Mucosa of stomach (tissue), 1 donor: ENCODE measurements around the gene ANGPTL5.
"Not testable (repeated sequence)": the region's sequence is repeated elsewhere in the genome, so short reads cannot be mapped to it uniquely, and the experiment has no call there.

ENCODE experiments used
- H3K27me3 ChIP-seq: one replicate; pipeline ENCODE4 v1.7.0; 2013; ENCODE audit warnings: mild to moderate bottlenecking, low read length; ENCODE audit not compliant: control insufficient read depth, insufficient read depth
- H3K36me3 ChIP-seq: one replicate; pipeline ENCODE4 v1.7.0; 2013; ENCODE audit warnings: low read length; ENCODE audit not compliant: control insufficient read depth, insufficient read depth
- H3K4me1 ChIP-seq: one replicate; pipeline ENCODE4 v1.7.0; 2013; ENCODE audit warnings: mild to moderate bottlenecking, low read length; ENCODE audit not compliant: control insufficient read depth, insufficient read depth
- H3K4me3 ChIP-seq: one replicate; pipeline ENCODE4 v1.7.0; 2013; ENCODE audit warnings: low read length
- H3K9ac ChIP-seq: one replicate; pipeline ENCODE4 v1.7.0; 2013; ENCODE audit warnings: mild to moderate bottlenecking, low read length, moderate library complexity
- H3K9me3 ChIP-seq: one replicate; pipeline ENCODE4 v1.7.0; 2013; ENCODE audit warnings: mild to moderate bottlenecking, low read length, moderate library complexity; ENCODE audit not compliant: control insufficient read depth
- donor health status: Pancreatic carcinoma.

The ANGPTL5 gene

DNA sequence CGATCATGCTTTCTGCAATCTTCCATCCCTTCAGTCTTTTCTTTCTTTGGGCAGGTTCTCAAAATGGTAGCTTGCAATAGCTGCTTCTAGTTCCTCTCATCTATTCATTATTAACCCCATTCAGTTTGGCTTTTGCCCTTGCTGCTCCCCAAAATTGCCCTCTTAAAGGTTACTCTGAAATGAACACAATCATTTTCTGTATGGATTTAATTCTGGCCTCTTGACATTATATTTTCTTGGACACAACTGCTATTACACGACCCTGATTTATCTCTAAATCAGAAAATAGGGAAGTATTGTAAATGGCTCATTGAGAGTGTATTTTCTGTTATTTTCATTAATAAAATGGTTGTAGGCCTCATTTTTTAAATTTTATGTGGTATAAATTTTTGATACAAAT, at the start of gene ANGPTL5:
TSS of gene ANGPTL5 (minus strand) at position 101 of the 400 bp plus-strand sequence. CDS start 8,613 bp downstream, outside the sequence.
- peak within 1 kb of the TSS; percentile 56 for H3K4me3 ChIP-seq

DNA sequence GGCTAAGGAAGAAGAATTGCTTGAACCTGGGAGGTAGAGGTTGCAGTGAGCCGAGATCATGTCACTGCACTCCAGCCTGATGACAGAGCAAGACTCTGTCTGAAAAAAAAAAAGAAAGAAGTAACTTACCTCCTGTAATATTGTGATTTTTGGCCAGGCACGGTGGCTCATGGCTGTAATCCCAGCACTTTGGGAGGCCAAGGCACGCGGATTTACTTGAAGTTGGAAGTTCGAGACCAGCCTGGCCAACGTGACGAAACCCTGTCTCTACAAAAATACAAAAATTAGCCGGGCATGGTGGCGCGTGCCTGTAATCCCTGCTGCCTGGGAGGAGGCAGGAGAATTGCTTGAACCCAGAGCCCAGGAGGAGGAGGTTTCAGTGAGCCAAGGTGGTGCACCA, 47.9 kb upstream of the ANGPTL5 start:
- not testable (repeated sequence) for H3K27me3 ChIP-seq, H3K9ac ChIP-seq, H3K4me1 ChIP-seq, H3K9me3 ChIP-seq, H3K36me3 ChIP-seq, H3K4me3 ChIP-seq

More for the DNA sequence above, at the start of gene ANGPTL5:
- Histone ChIP-seq H3K27me3 (no peaks in the 10 kb centered on the region), H3K36me3 (no peaks in the 10 kb centered on the region), H3K9ac (peak within 1 kb of the TSS; percentile 68), H3K9me3 (no peaks in the 10 kb centered on the region), H3K4me1 (peaks cover 4% of the 10 kb centered on the region)

DNA sequence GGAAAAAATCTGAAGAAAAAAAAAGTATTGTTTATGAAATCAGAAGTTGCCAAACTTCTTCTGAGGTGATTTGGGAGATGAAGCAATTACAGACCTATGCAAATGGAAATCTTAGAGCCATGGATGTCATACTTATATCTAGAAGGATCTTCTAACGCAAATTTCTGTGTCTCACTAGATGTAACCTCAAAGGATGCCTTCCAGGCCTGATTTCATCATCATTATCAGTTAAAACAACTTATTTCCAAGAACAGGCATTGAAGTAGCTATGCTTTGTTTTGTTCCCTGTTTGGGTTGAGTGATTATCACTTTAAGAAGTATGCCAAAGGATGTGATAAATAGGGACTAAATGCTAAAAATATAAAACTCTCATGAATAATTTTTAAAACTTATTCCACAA, 43.9 kb upstream of the ANGPTL5 start:
- H3K4me1 ChIP-seq = no peaks in the 10 kb centered on the region
- H3K36me3 ChIP-seq = no peaks in the 10 kb centered on the region
- H3K4me3 ChIP-seq = no peak overlapping the region
- no peaks in the 10 kb centered on the region for H3K27me3 ChIP-seq
- no peaks in the 10 kb centered on the region for H3K9me3 ChIP-seq
- no peak overlapping the region for H3K9ac ChIP-seq

DNA sequence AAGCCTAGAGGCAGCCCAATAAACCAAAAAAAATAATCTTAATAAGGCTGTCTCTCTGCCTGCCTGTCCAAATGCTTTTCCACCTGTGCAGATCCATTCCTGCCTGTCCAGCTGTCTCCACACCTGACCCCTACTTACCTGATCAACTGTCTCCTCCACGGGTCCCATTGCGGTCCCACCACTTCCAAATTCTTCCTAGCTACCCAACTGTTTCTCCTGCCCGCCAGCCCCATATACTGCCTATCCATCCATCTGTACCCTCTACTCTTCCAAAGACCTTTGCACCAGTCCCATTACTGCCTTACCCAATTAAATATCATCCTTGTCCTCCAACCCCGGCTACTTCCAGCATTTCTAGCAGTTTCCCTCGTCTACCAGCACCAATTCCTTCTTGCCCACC, 39.4 kb upstream of the ANGPTL5 start:
- H3K4me1 ChIP-seq = no peaks in the 10 kb centered on the region
- no peak overlapping the region for H3K9ac ChIP-seq

DNA sequence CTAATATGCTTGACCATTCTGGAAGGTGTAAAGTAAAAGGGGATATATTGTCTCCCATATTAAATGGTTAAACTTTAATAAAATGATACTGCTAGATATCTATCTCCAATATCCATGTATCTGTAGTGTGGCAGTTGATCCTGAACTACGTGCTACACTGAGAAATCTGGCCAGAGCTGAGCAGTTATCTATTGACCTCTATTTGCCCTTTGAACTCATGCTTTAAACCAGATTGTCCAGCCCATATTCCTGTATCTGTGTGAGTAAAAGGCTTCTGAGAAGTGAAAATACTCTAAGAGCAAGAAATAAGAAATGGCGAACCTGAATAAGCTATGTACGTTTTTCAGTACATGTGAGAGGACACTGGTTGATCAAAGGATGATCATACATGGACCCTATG, 39.0 kb upstream of the ANGPTL5 start:
- Histone ChIP-seq H3K9ac (no peak overlapping the region), H3K9me3 (no peaks in the 10 kb centered on the region), H3K36me3 (no peaks in the 10 kb centered on the region), H3K4me3 (no peak overlapping the region), H3K27me3 (no peaks in the 10 kb centered on the region), H3K4me1 (no peaks in the 10 kb centered on the region)

More for the DNA sequence above, 39.4 kb upstream of the ANGPTL5 start:
- H3K9me3 ChIP-seq = no peaks in the 10 kb centered on the region
- no peak overlapping the region for H3K4me3 ChIP-seq
- H3K27me3 ChIP-seq = no peaks in the 10 kb centered on the region
- no peaks in the 10 kb centered on the region for H3K36me3 ChIP-seq

DNA sequence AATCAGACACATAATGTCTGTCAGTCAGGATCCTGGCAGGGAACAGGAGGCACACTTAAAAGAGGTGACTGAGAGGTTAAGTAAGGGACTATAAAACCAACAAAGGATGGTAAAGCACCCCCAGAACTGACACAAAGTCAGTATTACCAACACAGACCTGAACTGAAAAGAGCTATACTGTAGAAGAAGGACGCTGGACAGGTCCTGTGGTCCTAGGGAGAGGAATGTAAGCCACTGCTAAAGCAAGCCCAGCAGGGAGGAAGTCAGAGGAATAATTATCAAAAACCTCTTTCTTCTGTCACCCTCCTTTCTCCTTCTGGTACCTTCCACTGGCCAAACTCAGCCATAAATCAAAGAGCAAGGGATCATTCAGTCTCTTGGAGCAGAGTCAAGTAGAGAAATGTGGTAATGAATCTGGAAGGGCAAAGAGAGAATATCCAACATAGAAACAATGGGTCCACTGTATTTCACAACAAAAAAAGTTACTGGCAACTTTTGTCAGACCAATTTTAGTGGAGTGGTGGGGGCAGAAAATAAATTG, 33.4 kb upstream of the ANGPTL5 start:
- H3K9me3 ChIP-seq = no peaks in the 10 kb centered on the region
- H3K4me3 ChIP-seq = no peak overlapping the region
- H3K36me3 ChIP-seq = no peaks in the 10 kb centered on the region
- no peaks in the 10 kb centered on the region for H3K27me3 ChIP-seq
- H3K4me1 ChIP-seq = no peaks in the 10 kb centered on the region
- no peak overlapping the region for H3K9ac ChIP-seq

DNA sequence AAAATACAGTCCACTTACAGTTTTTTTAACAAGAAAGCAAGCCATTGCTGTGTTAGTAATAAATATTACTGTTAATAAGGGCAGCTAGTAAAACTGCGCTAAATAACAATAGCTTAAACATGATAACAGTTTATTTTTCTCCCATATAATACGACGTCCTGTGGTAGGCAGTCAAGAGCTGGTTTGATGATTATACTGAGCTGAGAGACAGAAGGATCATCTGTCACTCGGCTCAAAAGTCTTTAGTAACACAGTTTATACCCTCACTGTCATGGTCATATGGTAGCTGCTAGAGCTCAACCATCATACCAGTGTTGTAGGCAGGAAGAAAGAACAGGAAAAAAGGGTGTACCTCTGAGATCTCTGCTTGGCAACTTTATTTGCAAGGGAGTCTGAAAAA, 29.1 kb upstream of the ANGPTL5 start:
- no peak overlapping the region for H3K9ac ChIP-seq
- no peaks in the 10 kb centered on the region for H3K27me3 ChIP-seq
- H3K4me1 ChIP-seq = no peaks in the 10 kb centered on the region
- H3K36me3 ChIP-seq = no peaks in the 10 kb centered on the region
- no peak overlapping the region for H3K4me3 ChIP-seq
- H3K9me3 ChIP-seq = no peaks in the 10 kb centered on the region

DNA sequence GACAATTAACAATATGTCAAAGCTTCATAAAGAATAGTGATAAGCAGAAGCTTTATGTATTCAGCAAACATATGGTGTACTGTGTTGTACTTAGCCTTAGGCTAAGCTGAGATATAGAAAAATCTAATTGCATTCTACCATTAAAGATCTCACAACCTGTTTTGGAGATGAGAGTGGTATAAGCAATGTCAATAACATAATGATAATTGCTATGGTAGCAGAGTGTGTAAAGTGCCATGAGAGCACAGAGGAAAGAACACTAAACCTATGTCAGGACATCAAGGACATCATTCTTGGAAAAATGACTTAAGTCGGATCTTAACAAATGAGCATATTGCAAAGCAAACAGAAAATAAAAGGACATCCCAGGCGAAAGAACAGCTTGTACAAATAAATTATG, 28.6 kb upstream of the ANGPTL5 start:
- Histone ChIP-seq H3K9ac (no peak overlapping the region), H3K9me3 (no peaks in the 10 kb centered on the region), H3K4me1 (no peaks in the 10 kb centered on the region), H3K4me3 (no peak overlapping the region), H3K27me3 (no peaks in the 10 kb centered on the region), H3K36me3 (no peaks in the 10 kb centered on the region)

DNA sequence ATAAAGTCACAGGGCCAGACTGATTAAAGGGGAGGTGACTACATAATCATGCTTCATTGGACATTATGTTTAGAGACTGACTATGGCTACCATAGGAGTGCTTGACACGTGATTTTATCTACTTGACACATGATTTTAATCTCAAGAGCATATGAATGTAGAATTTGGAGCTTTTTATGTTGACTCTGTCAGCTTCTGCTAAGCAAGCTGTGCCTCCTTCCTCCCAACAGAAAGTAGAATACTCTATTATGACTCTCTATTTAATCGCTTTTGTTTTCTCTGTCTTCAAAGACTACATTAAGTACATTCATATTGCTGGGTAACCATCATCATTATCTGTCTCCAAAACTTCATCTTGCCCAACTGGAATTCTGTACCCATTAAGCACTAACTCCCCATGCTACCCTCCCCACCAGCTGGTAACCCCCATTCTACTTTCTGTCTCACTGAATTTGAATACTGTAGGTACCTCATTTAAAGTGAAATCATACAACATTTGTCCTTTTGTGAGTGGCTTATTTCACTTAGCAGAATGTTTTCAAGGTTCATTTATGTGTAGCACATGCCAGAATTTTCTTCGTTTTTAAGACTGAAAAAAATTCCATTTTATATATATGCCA, 24.7 kb upstream of the ANGPTL5 start:
- Histone ChIP-seq H3K4me3 (no peak overlapping the region), H3K27me3 (no peaks in the 10 kb centered on the region), H3K4me1 (no peaks in the 10 kb centered on the region), H3K36me3 (no peaks in the 10 kb centered on the region), H3K9ac (no peak overlapping the region), H3K9me3 (no peaks in the 10 kb centered on the region)

DNA sequence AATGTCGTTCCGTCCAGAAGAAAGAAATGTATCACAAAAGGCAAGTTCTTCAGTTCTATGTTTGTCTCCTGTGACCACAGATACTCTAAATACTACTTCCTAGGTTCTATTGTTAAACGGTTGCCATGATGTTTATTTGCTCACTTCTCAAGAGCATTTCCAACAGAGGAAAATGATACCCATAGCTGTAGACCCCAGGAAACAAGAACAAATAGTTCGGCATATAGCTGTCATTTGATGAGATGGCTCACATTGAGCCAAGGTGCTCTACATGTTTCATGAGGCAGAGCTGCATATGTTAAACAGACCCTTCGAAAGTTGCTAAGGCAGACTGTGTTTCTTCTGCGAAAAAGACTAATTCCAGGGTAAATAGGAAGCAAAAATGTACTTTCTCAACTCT, 15.4 kb upstream of the ANGPTL5 start:
- Histone ChIP-seq H3K9ac (no peak overlapping the region), H3K9me3 (no peaks in the 10 kb centered on the region), H3K27me3 (no peaks in the 10 kb centered on the region), H3K36me3 (no peaks in the 10 kb centered on the region), H3K4me1 (no peaks in the 10 kb centered on the region), H3K4me3 (no peak overlapping the region)

DNA sequence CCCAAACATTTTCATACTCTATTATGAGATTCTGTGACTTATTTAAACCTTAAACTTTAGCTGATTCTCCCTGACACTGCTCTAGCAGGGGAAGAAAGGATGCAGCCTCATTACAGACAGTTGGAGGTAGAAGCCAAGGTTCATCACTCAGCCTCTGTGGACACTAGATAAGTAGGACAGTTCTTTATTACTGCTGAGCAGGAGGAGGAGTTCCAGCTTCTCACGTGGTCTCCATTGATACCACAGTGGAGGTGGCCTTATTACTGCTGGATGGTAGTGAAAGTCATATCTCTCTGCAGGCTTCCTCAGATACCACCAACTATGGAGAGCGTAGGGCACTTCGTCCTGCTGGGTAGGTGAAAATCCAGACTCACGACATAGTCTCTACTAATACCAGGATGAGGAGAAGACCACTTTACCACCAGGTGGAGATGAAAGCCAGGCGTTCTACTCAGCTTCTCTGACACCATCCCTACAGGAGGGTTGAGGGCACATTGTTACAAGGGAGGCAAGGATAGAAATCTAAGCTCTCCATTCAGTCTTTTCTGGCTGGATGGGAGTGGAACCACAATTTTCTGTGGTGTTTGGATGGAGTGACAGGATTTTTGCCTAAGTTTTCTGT, 13.1 kb upstream of the ANGPTL5 start:
- no peaks in the 10 kb centered on the region for H3K27me3 ChIP-seq

DNA sequence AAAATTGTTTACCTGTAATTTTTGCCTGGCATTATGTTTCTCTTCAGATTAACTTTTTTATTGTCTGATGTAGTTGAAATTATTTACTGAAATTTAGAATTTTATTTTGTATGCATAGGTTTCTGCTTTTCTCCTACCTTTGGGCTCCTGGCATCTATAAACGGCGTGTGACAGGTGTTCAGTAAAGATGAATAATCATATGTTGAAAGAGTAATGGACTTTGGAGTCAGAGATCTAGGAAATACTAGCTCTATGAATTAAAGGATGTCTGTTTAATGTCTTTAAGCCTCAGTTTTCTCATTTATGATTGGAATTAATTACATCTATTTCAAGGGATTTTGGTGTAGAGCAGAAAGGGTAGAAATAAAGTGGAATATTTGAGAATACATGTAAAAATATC, 7.2 kb upstream of the ANGPTL5 start:
- Histone ChIP-seq H3K27me3 (no peaks in the 10 kb centered on the region), H3K9me3 (no peaks in the 10 kb centered on the region), H3K9ac (no peak overlapping the region), H3K36me3 (no peaks in the 10 kb centered on the region), H3K4me1 (no peaks in the 10 kb centered on the region), H3K4me3 (no peak overlapping the region)

More for the DNA sequence above, 13.1 kb upstream of the ANGPTL5 start:
- Histone ChIP-seq H3K4me1 (no peaks in the 10 kb centered on the region), H3K9me3 (no peaks in the 10 kb centered on the region), H3K36me3 (no peaks in the 10 kb centered on the region), H3K9ac (no peak overlapping the region), H3K4me3 (no peak overlapping the region)
